Thyroid gland (tissue), 4 donors: ENCODE results near the gene CNTN1. TPM values are rescaled to one million over a fixed set of nuclear protein-coding genes. Genes with fewer than 3 reads are reported as not detected.

Experiments used
- DNase-seq, 2 donors: peaks; one replicate each; pipeline ENCODE4 v3.0.0-alpha.2; 2019
- H3K27ac ChIP-seq, 3 donors: fragments of 200-600 bp; sonication (generic); 1 replicate in 2 of 3; 2 replicates in 1 of 3; pipeline ENCODE4 v1.5.1; 2016 to 2019; ENCODE audit warnings: mild to moderate bottlenecking in 1 of 3, moderate library complexity in 1 of 3
- H3K27me3 ChIP-seq: fragments of 200-600 bp; sonication (generic); one replicate; pipeline ENCODE4 v1.5.1; 2019
- H3K36me3 ChIP-seq, 2 donors: fragments of 200-600 bp; sonication (generic); one replicate each; pipeline ENCODE4 v1.5.1; 2016 to 2019
- H3K4me1 ChIP-seq, 2 donors: fragments of 200-600 bp; sonication (generic); one replicate each; pipeline ENCODE4 v1.5.1; 2017 to 2019
- H3K4me3 ChIP-seq, 3 donors: fragments of 200-600 bp; sonication (generic); replicated peaks in 1 of 3; 1 replicate in 2 of 3; 2 replicates in 1 of 3; pipeline ENCODE4 v1.5.1; 2016; ENCODE audit warnings: mild to moderate bottlenecking in 1 of 3
- H3K9me3 ChIP-seq: fragments of 200-600 bp; sonication (generic); one replicate; pipeline ENCODE4 v1.5.1; 2017
- POLR2A ChIP-seq, 2 donors: fragments of 450-650 bp; IDR thresholded peaks; one replicate each; pipeline ENCODE4 v1.6.1; 2017; ENCODE audit warnings: antibody characterized with exemption in 2 of 2, mild to moderate bottlenecking in 2 of 2, moderate library complexity in 1 of 2
- WGBS, 2 donors: methylation state at CpG; one replicate each; pipeline ENCODE4 v1.1.5; 2017; 5-methylcytosine and 5-hydroxymethylcytosine counted together
- intact Hi-C: fragments of 100-400 bp; cut with DNase I; formaldehyde crosslinking; loops from one replicate; pipeline ENCODE4 v1.15.1; 2023
- total RNA-seq, 4 donors: library from RNA; depleted of rRNA; stranded (reverse); fragments of >200 nt; gene quantifications; one replicate each; pipeline ENCODE4 v1.2.3, GENCODE V29; 2016
- TF ChIP-seq, protein P1 (sequence below), 6 experiments: fragments of 200-600 bp in 3 of 6; fragments of 450-650 bp in 3 of 6; sonication (generic) in 3 of 6; IDR thresholded peaks; one replicate each; pipeline ENCODE4 v1.5.1; 2016 to 2019; ENCODE audit warnings: antibody characterized with exemption in 6 of 6, mild to moderate bottlenecking in 2 of 6, inconsistent platforms in 1 of 6, moderate library complexity in 1 of 6

Gene CNTN1
- total RNA-seq, 4 donors from 2014 or later = 1.9 to 2.7 (median 2.0) TPM

DNA sequence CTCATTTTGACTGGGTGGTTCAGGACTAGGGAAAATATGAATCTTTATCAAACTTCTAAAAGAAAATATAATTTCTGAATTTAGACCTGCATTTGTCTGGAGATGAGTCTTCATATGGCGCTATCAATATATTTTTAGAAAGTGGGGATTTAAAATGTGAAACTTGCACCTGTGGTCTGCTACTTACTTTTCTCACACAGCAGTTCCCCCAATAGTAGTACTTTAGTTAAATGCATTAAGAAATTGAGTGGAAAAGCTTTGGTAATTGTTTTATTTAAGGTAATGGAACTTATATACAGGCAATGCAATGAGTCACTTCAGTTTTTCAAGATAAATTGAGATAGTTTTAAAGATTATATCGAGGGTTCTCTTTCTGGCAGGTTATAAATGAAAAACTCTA is 91.9 kb downstream of the CNTN1 start:
- no peak for TF ChIP-seq POLR2A (IDR thresholded peaks at IDR 0.05)
- TF ChIP-seq, protein P1, sequence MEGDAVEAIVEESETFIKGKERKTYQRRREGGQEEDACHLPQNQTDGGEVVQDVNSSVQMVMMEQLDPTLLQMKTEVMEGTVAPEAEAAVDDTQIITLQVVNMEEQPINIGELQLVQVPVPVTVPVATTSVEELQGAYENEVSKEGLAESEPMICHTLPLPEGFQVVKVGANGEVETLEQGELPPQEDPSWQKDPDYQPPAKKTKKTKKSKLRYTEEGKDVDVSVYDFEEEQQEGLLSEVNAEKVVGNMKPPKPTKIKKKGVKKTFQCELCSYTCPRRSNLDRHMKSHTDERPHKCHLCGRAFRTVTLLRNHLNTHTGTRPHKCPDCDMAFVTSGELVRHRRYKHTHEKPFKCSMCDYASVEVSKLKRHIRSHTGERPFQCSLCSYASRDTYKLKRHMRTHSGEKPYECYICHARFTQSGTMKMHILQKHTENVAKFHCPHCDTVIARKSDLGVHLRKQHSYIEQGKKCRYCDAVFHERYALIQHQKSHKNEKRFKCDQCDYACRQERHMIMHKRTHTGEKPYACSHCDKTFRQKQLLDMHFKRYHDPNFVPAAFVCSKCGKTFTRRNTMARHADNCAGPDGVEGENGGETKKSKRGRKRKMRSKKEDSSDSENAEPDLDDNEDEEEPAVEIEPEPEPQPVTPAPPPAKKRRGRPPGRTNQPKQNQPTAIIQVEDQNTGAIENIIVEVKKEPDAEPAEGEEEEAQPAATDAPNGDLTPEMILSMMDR (IDR thresholded peaks at IDR 0.05) = no peak
- DNase-seq = no peak
- no peak overlapping the region for H3K4me3 ChIP-seq
- H3K27me3 ChIP-seq = no peaks in the 10 kb centered on the region
- H3K9me3 ChIP-seq = no peaks in the 10 kb centered on the region
- no peaks in the 10 kb centered on the region for H3K36me3 ChIP-seq
- H3K4me1 ChIP-seq = no peaks in the 10 kb centered on the region
- H3K27ac ChIP-seq = no peak overlapping the region
- WGBS, 2 donors = 87 to 89% methylated on average over 2 of the region's 2 CpGs
- intact Hi-C loops = no loop called here

DNA sequence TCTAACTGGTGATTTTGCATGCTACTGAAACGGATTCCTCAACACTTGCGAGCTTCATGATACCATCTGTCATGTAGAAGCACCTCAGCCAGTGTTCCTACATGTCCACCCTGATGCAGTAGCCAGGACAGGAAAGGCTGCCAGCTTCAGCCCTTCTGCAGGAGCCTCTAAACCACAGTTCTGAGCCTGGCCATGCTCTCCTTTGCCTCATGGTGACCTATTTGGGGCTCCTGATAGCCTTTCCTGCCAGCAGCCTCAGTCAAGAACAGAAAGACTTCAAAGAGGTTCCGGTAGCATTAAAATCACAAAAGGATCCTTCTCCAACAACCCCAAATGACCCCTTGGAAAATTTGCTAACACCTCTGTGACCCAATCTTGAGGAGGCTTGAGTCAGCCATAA is 96.0 kb downstream of the CNTN1 start:
- Histone ChIP-seq H3K4me3 (no peak overlapping the region), H3K9me3 (no peaks in the 10 kb centered on the region), H3K27ac (no peak overlapping the region), H3K27me3 (no peaks in the 10 kb centered on the region), H3K4me1 (no peaks in the 10 kb centered on the region), H3K36me3 (no peaks in the 10 kb centered on the region)
- TF ChIP-seq POLR2A (IDR thresholded peaks at IDR 0.05) = no peak
- TF ChIP-seq, protein P1 (IDR thresholded peaks at IDR 0.05) = no peak
- intact Hi-C loops = no loop called here
- no peak for DNase-seq
- 85% methylated on average over 3 of the region's 3 CpGs for WGBS, 2 donors

DNA sequence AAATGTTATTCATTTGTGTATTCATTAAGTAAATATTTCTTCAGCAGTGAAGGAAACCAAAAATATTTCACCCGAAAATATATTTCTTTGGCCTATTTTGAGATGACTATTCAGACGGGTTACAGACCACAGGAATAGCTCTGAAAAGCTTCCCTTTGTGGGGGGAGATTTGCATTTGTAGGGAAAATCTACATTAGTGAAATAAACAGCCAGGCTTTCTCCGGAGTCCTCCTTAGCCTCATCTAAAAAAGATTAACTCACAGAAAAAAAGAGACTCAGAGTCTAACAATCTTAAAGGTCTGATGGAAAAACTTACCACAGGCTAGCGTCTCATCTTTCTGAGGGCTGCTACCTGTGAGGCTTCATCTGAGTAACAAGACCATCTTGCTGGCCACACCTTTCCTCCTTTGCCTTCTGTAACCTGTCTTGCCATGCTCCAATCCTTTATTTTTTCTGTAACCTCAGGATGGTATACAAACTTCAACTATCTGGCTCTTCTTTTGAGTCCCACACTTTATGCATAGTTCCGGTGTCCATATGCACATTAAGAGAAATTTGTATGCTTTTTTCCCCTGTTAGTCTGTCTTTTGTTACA is 100.7 kb downstream of the CNTN1 start:
- no peaks in the 10 kb centered on the region for H3K9me3 ChIP-seq
- no peak for TF ChIP-seq POLR2A (IDR thresholded peaks at IDR 0.05)
- TF ChIP-seq, protein P1 (IDR thresholded peaks at IDR 0.05) = no peak
- 35 to 40% methylated on average over 5 of the region's 5 CpGs for WGBS, 2 donors
- no peak overlapping the region for H3K4me3 ChIP-seq
- H3K27me3 ChIP-seq = no peaks in the 10 kb centered on the region
- intact Hi-C loops = no loop called here
- H3K27ac ChIP-seq = no peak overlapping the region
- no peaks in the 10 kb centered on the region for H3K4me1 ChIP-seq
- H3K36me3 ChIP-seq = no peaks in the 10 kb centered on the region
- no peak for DNase-seq

DNA sequence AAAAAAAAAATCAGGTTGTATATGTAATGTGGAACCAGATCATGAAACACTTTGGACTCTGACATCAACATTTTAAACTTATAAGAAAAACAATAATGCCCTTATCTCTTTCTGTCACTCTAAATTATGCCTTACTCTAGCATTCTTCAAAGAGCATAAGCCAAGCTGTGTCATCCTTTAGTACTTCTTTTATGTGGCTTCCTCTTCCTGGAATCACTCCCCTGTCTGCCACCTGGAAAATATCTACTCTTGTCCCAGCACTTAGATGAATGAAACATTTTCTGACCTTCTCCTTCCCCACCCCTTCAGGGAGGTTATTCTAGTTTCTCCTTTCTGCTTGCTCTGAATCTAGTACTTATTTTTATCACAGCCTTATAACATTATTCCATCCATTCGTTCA is 101.2 kb downstream of the CNTN1 start:
- Histone ChIP-seq H3K27me3 (no peaks in the 10 kb centered on the region), H3K36me3 (no peaks in the 10 kb centered on the region), H3K4me1 (no peaks in the 10 kb centered on the region), H3K4me3 (no peak overlapping the region), H3K27ac (no peak overlapping the region), H3K9me3 (no peaks in the 10 kb centered on the region)
- TF ChIP-seq, protein P1 (IDR thresholded peaks at IDR 0.05) = no peak
- no peak for TF ChIP-seq POLR2A (IDR thresholded peaks at IDR 0.05)
- no peak for DNase-seq
- intact Hi-C loops = no loop called here
- WGBS, 2 donors = 72 to 84% methylated on average over 1 of the region's 1 CpG

DNA sequence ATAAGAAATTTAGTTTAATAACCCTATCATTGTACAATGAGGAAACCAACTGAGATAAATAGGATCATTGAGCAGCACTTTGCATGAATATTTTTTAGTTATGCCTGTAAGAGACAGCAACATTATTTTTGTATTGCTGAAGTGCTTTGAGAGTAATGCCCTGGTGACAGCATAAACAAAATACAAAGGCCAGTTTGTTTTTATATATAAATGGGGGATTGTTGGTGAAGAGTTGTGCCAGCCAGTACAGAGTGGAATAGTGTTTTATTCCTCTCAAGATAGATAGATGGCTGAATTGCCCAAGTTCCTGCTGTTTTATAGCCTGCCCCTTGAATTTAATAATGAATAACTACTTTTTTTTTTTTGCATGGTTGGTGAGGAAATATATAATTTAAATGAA is 101.8 kb downstream of the CNTN1 start:
- no peaks in the 10 kb centered on the region for H3K36me3 ChIP-seq
- no peaks in the 10 kb centered on the region for H3K9me3 ChIP-seq
- TF ChIP-seq, protein P1 (IDR thresholded peaks at IDR 0.05) = no peak
- no peak for TF ChIP-seq POLR2A (IDR thresholded peaks at IDR 0.05)
- H3K27me3 ChIP-seq = no peaks in the 10 kb centered on the region
- H3K27ac ChIP-seq = no peak overlapping the region
- no peak overlapping the region for H3K4me3 ChIP-seq
- intact Hi-C loops = no loop called here
- H3K4me1 ChIP-seq = no peaks in the 10 kb centered on the region
- no peak for DNase-seq
